GM12892 (cell line): Measurements from ENCODE around the gene POLR3B.

ENCODE experiments used
- POLR2A ChIP-seq: IDR thresholded peaks from 2 replicates; pipeline ENCODE4 v1.6.1; 2011; ENCODE audit warnings: low read depth, low read length, control low read depth
- POLR2AphosphoS5 ChIP-seq: IDR thresholded peaks from 2 replicates; pipeline ENCODE4 v1.6.1; 2011; ENCODE audit warnings: low read depth, low read length, control low read depth
- TAF1 ChIP-seq: IDR thresholded peaks from 2 replicates; pipeline ENCODE4 v1.6.1; 2011; ENCODE audit warnings: low read depth, mild to moderate bottlenecking, control low read depth, low read length, borderline replicate concordance

DNA sequence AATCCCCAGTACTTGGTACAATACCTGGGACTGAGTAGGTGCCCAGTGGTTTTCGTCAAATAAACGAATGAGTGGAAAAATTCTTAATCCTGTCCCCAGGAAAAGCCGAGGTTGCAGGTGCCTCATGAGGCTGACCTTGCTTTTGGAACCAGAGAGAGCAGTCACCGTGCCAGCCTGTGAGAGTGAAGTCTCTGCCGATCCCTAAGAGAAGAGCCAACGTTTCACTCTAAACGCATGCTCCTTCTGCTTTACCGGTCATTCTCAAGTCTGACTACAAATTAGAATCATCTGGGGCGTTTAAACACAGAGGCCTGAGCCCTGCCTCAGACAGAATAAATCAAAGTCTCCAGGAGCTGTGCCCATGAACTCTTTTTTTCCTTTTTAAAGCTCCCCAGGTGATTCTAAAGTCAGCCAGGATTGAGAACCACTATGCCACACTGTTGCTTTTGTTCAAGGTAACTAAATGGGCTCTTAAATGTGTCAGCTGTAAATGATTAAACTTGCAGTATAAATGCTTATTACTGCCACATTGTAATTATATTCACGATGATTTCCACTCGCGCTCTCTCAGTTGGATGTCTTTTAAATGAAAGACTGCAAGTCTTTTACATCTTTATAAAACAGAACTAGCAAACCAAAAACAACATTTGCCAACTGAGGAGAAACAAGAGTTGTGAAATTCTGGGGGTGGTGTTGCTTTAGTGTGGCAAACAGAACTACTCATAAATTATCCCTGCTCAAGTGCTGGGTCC, 28.1 kb upstream of the POLR3B start:
- no peak for TF ChIP-seq POLR2A
- TF ChIP-seq TAF1 = no peak
- no peak for TF ChIP-seq POLR2AphosphoS5
